IgD-negative memory B cell (primary cell): ENCODE data around the gene PRR27. TPM values are rescaled to one million over a fixed set of nuclear protein-coding genes. Genes with fewer than 3 reads are reported as not detected.

Experiments
- H3K27ac Mint-ChIP-seq, 3 donors: one replicate each; pipeline ENCODE4 v1.8.0; 2020 to 2022; ENCODE audit warnings: mild to moderate bottlenecking in 3 of 3, mixed read lengths in 3 of 3, moderate library complexity in 1 of 3
- H3K27me3 Mint-ChIP-seq: one replicate; pipeline ENCODE4 v1.8.0; 2021; ENCODE audit warnings: mixed read lengths
- H3K36me3 Mint-ChIP-seq: one replicate; pipeline ENCODE4 v1.8.0; 2020; ENCODE audit warnings: mild to moderate bottlenecking, mixed read lengths
- H3K4me1 Mint-ChIP-seq, 3 donors: one replicate each; pipeline ENCODE4 v1.8.0; 2020 to 2022; ENCODE audit warnings: mixed read lengths in 3 of 3, mild to moderate bottlenecking in 1 of 3
- H3K4me3 Mint-ChIP-seq, 4 donors: one replicate each; pipeline ENCODE4 v1.8.0; 2020 to 2022; ENCODE audit warnings: mild to moderate bottlenecking in 4 of 4, mixed read lengths in 4 of 4, moderate library complexity in 3 of 4
- H3K9me3 Mint-ChIP-seq, 3 donors: one replicate each; pipeline ENCODE4 v1.8.0; 2020 to 2021; ENCODE audit warnings: mixed read lengths in 3 of 3, mild to moderate bottlenecking in 1 of 3
- polyA plus RNA-seq: library from polyadenylated mRNA; unstranded; fragments of 300-500 nt; fragmentation: Illumina TruSeq; gene quantifications from one replicate; pipeline ENCODE4 v1.2.3, GENCODE V29; 2021

The PRR27 gene
- not detected for polyA plus RNA-seq

GRCh38 chr4:70153937-70154336 lies at the start of gene PRR27:
Gene PRR27 (plus strand): TSS chr4:70154237. CDS start chr4:70154376, 139 bp downstream.
- no peaks in the 10 kb centered on the region for H3K9me3 Mint-ChIP-seq
- H3K36me3 Mint-ChIP-seq, result no peaks in the 10 kb centered on the region
- no peaks in the 10 kb centered on the region for H3K27me3 Mint-ChIP-seq
- H3K4me3 Mint-ChIP-seq, result no peak within 1 kb of the TSS
- no peak within 1 kb of the TSS for H3K27ac Mint-ChIP-seq
- H3K4me1 Mint-ChIP-seq, result no peaks in the 10 kb centered on the region

GRCh38 chr4:70110917-70111316 lies 43.1 kb upstream of the PRR27 start:
- Mint-ChIP-seq H3K9me3 (peaks cover 0 to 5% (median 2%) of the 10 kb centered on the region in 3 donors), H3K27ac (no peak overlapping the region), H3K4me3 (no peak overlapping the region), H3K4me1 (no peaks in the 10 kb centered on the region), H3K27me3 (no peaks in the 10 kb centered on the region), H3K36me3 (no peaks in the 10 kb centered on the region)

- H3K4me3 Mint-ChIP-seq, result no peak overlapping the region
- H3K9me3 Mint-ChIP-seq, result peaks cover 0 to 5% (median 2%) of the 10 kb centered on the region in 3 donors
- no peaks in the 10 kb centered on the region for H3K27me3 Mint-ChIP-seq
- H3K36me3 Mint-ChIP-seq, result no peaks in the 10 kb centered on the region
- no peaks in the 10 kb centered on the region for H3K4me1 Mint-ChIP-seq
- no peak overlapping the region for H3K27ac Mint-ChIP-seq
Observed at GRCh38 chr4:70113656-70114055, 40.4 kb upstream of the PRR27 start.

- no peaks in the 10 kb centered on the region for H3K36me3 Mint-ChIP-seq
- H3K4me3 Mint-ChIP-seq, result no peak overlapping the region
- H3K27me3 Mint-ChIP-seq, result no peaks in the 10 kb centered on the region
- no peak overlapping the region for H3K27ac Mint-ChIP-seq
- peaks cover 0 to 5% (median 2%) of the 10 kb centered on the region in 3 donors for H3K9me3 Mint-ChIP-seq
- no peaks in the 10 kb centered on the region for H3K4me1 Mint-ChIP-seq
Observed at GRCh38 chr4:70114096-70114495, 39.9 kb upstream of the PRR27 start.

- Mint-ChIP-seq H3K36me3 (peaks cover 2% of the 10 kb centered on the region), H3K27me3 (no peaks in the 10 kb centered on the region), H3K27ac (no peak overlapping the region), H3K4me3 (no peak overlapping the region), H3K4me1 (no peaks in the 10 kb centered on the region), H3K9me3 (peaks cover 0 to 5% (median 0%) of the 10 kb centered on the region in 3 donors)
Observed at GRCh38 chr4:70120323-70120722, 33.7 kb upstream of the PRR27 start.

GRCh38 chr4:70133473-70133872 lies 20.6 kb upstream of the PRR27 start:
- Mint-ChIP-seq H3K4me3 (no peak overlapping the region), H3K9me3 (no peaks in the 10 kb centered on the region), H3K4me1 (no peaks in the 10 kb centered on the region), H3K27ac (no peak overlapping the region), H3K36me3 (no peaks in the 10 kb centered on the region), H3K27me3 (no peaks in the 10 kb centered on the region)

DNA sequence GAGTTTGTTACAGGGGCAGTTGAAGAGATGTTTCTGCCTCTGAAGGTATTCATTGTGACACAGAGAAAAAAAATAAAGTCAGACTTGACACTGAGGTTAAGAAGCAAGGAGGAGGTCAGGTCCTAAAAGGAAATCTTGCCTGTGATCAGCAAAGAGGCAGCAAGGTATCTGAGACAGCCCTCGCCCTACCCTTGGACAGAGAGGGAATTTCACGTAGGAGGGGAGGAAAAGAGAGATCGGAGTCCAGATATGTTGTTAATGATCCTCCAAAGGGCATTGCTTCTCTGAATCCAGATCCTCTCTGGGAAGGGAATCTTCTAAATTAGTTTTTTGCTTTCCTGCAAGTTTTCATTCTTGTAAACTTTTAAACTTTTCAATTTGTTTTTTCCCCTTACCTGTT lies 15.3 kb upstream of the PRR27 start:
- H3K9me3 Mint-ChIP-seq, result no peaks in the 10 kb centered on the region
- no peak overlapping the region for H3K27ac Mint-ChIP-seq
- no peaks in the 10 kb centered on the region for H3K4me1 Mint-ChIP-seq
- H3K27me3 Mint-ChIP-seq, result no peaks in the 10 kb centered on the region
- H3K36me3 Mint-ChIP-seq, result no peaks in the 10 kb centered on the region
- H3K4me3 Mint-ChIP-seq, result no peak overlapping the region

DNA sequence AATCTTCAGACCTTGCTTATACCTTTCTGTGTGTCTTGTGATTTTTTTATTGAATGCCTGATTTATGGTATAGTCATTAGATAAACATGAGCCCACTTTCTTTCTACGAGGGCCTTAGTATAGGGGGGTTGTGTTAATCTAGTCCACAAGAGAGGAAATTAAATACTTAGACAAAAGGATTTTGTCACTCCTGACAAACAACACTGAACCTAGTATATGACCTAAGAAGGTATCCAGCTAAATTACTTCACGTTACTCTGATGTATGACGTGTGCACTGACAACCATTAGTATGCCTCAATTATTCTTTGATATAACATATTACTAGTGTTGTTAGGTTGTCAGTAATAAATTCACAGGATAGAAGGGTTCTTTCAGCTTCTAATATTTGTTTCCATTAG lies 2.8 kb upstream of the PRR27 start:
- H3K27me3 Mint-ChIP-seq, result no peaks in the 10 kb centered on the region
- no peaks in the 10 kb centered on the region for H3K4me1 Mint-ChIP-seq
- no peaks in the 10 kb centered on the region for H3K36me3 Mint-ChIP-seq
- no peak overlapping the region for H3K27ac Mint-ChIP-seq
- H3K4me3 Mint-ChIP-seq, result no peak overlapping the region
- peaks cover 0 to 3% (median 0%) of the 10 kb centered on the region in 3 donors for H3K9me3 Mint-ChIP-seq

- no peaks in the 10 kb centered on the region for H3K36me3 Mint-ChIP-seq
- H3K4me1 Mint-ChIP-seq, result no peaks in the 10 kb centered on the region
- H3K4me3 Mint-ChIP-seq, result no peak overlapping the region
- H3K27me3 Mint-ChIP-seq, result no peaks in the 10 kb centered on the region
- H3K27ac Mint-ChIP-seq, result no peak overlapping the region
- H3K9me3 Mint-ChIP-seq, result peaks cover 0 to 3% (median 0%) of the 10 kb centered on the region in 3 donors
Observed at GRCh38 chr4:70152088-70152487, 1.9 kb upstream of the PRR27 start.

GRCh38 chr4:70158576-70158975 lies 4.5 kb downstream of the PRR27 start:
- Mint-ChIP-seq H3K4me3 (no peak overlapping the region), H3K27me3 (no peaks in the 10 kb centered on the region), H3K36me3 (no peaks in the 10 kb centered on the region), H3K27ac (no peak overlapping the region), H3K9me3 (no peaks in the 10 kb centered on the region), H3K4me1 (no peaks in the 10 kb centered on the region)

- Mint-ChIP-seq H3K4me1 (no peaks in the 10 kb centered on the region), H3K27ac (no peak overlapping the region), H3K27me3 (no peaks in the 10 kb centered on the region), H3K9me3 (no peaks in the 10 kb centered on the region), H3K4me3 (no peak overlapping the region), H3K36me3 (no peaks in the 10 kb centered on the region)
Observed at GRCh38 chr4:70177090-70177489, 23.1 kb downstream of the PRR27 start.

GRCh38 chr4:70178075-70178660 lies 24.1 kb downstream of the PRR27 start:
- H3K9me3 Mint-ChIP-seq, result no peaks in the 10 kb centered on the region
- no peaks in the 10 kb centered on the region for H3K36me3 Mint-ChIP-seq
- H3K4me3 Mint-ChIP-seq, result no peak overlapping the region
- H3K4me1 Mint-ChIP-seq, result no peaks in the 10 kb centered on the region
- no peaks in the 10 kb centered on the region for H3K27me3 Mint-ChIP-seq
- H3K27ac Mint-ChIP-seq, result no peak overlapping the region

DNA sequence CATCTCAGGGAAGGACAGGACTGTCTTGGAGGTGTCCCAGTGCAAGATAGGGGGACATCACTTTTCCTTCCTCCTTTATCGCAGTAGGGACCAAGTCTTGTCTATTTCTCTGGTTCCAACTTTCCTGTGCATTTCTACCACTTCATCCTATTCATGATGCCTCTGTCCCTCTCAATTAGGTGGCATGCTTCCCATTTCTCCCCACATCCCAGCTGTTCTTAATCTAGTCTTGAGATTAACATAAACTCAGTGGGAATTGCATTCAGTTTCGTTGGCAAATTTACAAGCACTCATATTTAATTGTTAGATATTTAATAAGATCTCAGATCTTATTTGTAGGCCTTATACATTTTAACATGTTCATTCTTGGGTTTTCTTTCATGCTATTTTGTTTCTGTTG lies 25.8 kb downstream of the PRR27 start:
- Mint-ChIP-seq H3K36me3 (no peaks in the 10 kb centered on the region), H3K9me3 (no peaks in the 10 kb centered on the region), H3K27ac (no peak overlapping the region), H3K4me3 (no peak overlapping the region), H3K27me3 (no peaks in the 10 kb centered on the region), H3K4me1 (no peaks in the 10 kb centered on the region)

DNA sequence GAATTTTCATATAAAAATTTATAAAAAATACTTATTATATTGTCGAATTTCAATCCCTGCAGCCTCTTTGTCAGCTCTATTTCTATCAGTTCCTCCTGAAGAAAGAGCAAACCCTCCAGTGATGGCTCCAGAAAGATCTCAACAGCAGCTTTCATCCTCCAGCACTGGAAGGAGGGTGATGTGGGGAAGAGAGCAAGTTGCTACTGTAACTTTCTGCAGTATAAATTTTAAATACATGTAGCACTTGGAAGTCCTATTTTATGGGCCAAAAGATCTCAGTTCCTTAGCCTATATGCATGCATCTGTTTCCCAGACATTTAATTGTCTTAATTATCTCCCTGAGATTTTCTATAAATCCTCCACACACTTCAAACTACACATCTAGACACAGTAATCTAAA lies 27.8 kb downstream of the PRR27 start:
- Mint-ChIP-seq H3K27ac (no peak overlapping the region), H3K36me3 (no peaks in the 10 kb centered on the region), H3K9me3 (no peaks in the 10 kb centered on the region), H3K4me3 (no peak overlapping the region), H3K27me3 (no peaks in the 10 kb centered on the region), H3K4me1 (no peaks in the 10 kb centered on the region)

GRCh38 chr4:70182517-70183167 lies 28.6 kb downstream of the PRR27 start:
- Mint-ChIP-seq H3K27me3 (no peaks in the 10 kb centered on the region), H3K36me3 (no peaks in the 10 kb centered on the region), H3K9me3 (no peaks in the 10 kb centered on the region), H3K27ac (no peak overlapping the region), H3K4me1 (no peaks in the 10 kb centered on the region), H3K4me3 (no peak overlapping the region)

GRCh38 chr4:70183168-70183939 lies 29.3 kb downstream of the PRR27 start:
- Mint-ChIP-seq H3K4me1 (no peaks in the 10 kb centered on the region), H3K9me3 (no peaks in the 10 kb centered on the region), H3K27ac (no peak overlapping the region), H3K27me3 (no peaks in the 10 kb centered on the region), H3K4me3 (no peak overlapping the region), H3K36me3 (no peaks in the 10 kb centered on the region)
